GM18520 (cell line): ENCODE results near the gene AKIRIN1.
"Not testable (repeated sequence)": the region's sequence is repeated elsewhere in the genome, so short reads cannot be mapped to it uniquely, and the experiment has no call there.

Source experiments
- ATAC-seq: cut with Tn5 transposase; IDR thresholded peaks from one replicate; pipeline ENCODE4 v1.9.1; 2021; ENCODE audit not compliant: unreplicated experiment

AKIRIN1 gene

GRCh38 chr1:38990738-38991637 lies at the start of gene AKIRIN1:
Gene AKIRIN1 (plus strand): TSS chr1:38991276. CDS start chr1:38991381, 105 bp downstream.
- ATAC-seq, result peak; percentile 92

DNA sequence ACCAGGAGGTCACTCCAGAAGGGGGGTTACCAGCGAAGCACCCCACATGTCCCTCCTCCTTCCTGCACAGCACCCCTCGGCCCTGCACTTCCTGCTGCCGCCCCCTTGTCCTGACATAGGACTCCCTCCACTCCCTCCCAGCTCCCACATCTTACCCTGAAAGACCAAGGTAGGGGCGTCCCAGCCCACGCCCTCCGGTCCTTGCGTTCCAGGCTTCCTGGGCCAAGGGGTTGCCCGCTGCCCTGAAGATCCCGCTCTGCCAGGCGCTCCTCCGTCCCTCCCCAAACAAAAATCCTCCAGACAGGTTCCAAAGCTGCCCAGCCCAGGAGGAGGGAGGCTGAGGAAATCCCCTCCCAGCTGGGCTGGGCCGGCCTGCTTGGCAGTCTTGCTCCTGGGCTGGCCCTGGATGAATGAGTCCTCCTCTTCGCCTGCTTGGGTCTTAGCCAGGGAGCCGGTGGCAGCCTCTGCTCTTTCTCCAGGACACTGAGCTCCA lies 49.5 kb upstream of the AKIRIN1 start, which contains the start of gene RHBDL2:
TSS of gene RHBDL2 (minus strand) at position 304 of the 493 bp plus-strand sequence. CDS start 22,618 bp downstream, outside the sequence.
- no peak for ATAC-seq

DNA sequence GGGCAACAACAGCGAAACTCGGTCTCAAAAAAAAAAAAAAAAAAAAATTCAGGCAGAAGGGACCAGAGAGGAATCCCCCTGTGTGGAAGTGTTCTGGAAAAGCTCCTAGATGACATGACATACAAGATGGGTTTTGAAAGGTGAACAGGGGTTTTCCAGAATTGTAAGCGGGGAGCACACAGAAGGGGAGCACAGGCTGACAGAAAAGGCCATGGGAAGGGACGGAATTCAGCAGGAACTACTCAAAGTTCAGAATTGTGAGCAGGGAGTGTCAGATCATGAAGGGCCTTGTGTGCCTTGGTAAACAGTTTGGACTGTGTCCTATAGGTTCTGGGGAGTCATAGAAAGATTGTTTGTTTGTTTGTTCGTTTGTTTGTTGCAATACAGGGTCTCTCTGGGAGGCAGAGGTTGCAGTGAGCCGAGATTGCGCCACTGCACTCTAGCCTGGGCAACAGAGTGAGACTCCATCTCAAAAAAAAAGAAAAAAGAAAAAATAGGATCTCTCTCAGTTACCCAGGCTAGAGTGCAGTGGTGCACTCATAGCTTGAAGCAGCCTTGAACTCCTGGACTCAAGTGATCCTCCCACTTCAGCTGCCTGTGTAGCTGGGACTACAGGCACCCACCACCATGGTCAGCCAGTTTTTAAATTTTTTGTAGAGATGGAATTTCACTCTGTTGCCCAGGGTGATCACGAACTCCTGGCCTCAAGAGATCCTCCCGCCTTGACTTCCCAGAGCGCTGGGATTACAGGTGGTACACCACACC lies 48.2 kb upstream of the AKIRIN1 start:
- no peak for ATAC-seq

- no peak for ATAC-seq
Measured at GRCh38 chr1:38944547-38944946, 46.5 kb upstream of the AKIRIN1 start.

DNA sequence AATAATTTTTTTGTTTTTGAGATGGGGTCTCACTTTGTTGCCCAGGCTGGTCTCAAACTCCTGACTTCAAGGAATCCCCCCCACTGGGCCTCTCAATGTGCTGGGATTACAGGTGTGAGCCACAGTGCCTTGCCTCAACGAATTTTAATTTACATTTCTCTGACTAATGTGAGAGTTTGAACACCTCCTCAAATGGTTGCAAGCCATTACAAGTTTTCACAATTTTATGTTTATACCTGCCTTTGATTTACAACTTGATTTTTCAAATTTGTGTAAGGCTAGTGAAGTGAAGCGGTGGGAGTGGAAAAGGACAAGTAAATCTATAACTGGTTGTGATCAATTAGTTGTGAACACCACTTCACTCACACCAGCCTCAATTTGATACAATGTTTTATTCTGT lies 40.5 kb upstream of the AKIRIN1 start:
- ATAC-seq, result no peak

GRCh38 chr1:38953433-38953860 lies 37.6 kb upstream of the AKIRIN1 start:
- ATAC-seq, result no peak

GRCh38 chr1:38958967-38959366 lies 32.1 kb upstream of the AKIRIN1 start:
- ATAC-seq, result no peak

- no peak for ATAC-seq
Measured at GRCh38 chr1:38962113-38962512, 29.0 kb upstream of the AKIRIN1 start.

DNA sequence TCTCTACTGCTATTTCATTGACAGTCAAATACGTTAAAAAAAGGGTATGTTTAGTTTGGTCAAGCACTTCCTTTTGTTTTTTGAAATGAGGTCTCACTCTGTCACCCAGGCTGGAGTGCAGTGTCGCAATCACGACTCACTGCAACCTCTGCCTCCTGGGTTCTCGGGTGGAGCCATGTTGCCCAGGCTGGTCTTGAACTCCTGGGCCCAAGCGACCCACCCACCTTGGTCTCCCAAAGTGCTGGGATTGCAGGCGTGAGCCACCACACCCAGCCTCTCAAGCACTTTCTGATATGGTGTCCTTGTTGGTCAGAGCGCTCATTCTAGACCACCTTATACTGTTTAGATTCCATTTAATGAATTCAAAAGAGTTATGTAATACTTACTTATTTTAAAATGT lies 28.5 kb upstream of the AKIRIN1 start:
- ATAC-seq, result no peak

GRCh38 chr1:38964140-38964548 lies 26.9 kb upstream of the AKIRIN1 start:
- ATAC-seq, result no peak

DNA sequence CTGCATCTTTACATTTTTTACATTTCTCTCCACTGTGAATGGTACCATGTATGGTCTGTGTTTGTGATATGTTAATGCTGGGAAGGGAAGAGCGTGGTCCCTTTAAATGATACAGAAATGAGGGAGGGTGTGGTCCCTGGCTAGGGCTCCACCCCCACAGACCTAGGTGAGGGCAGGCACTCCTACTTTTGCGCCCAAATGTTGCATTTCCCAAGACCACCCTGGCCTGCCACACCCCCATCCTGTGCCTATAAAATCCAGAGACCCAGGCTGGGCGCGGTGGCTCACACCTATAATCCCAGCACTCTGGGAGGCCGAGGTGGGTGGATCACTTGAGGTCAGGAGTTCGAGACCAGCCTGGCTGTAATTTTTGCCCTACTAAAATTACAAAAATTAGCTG lies 17.9 kb upstream of the AKIRIN1 start:
- not testable (repeated sequence) for ATAC-seq

DNA sequence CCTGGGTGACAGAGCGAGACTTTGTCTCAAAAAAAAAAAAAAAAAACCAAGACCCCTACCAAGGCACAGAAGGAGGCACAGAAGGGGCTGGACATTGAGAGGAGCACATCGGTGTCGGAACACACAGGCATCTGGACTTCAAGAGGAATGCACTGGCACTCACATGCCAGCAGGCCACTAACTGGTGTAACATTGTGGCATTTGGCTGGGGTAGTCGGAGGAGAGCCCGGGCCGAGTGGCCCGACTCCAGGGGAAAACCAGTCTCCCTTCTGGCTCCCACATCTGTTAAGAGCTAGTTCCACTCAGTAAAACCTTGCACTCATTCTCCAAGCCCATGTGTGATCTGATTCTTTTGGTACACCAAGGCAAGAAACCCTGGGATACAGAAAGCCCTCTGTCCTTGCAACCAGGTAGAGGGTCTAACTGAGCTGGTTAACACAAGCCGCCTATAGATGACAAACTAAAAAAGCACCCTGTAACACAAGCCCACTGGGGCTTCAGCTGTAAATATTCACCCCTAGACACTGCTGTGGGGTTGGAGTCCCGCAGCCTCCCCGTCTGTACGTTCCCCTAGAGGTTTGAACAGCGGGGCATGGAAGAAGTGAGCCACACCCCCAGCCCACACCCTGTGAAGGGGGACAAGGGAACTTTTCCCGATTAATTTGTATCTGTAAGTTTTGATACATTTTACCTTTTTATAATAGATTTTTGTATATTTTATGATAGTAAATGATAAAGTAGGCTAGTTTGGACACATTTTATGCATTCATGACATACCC lies 17.2 kb upstream of the AKIRIN1 start:
- no peak for ATAC-seq

DNA sequence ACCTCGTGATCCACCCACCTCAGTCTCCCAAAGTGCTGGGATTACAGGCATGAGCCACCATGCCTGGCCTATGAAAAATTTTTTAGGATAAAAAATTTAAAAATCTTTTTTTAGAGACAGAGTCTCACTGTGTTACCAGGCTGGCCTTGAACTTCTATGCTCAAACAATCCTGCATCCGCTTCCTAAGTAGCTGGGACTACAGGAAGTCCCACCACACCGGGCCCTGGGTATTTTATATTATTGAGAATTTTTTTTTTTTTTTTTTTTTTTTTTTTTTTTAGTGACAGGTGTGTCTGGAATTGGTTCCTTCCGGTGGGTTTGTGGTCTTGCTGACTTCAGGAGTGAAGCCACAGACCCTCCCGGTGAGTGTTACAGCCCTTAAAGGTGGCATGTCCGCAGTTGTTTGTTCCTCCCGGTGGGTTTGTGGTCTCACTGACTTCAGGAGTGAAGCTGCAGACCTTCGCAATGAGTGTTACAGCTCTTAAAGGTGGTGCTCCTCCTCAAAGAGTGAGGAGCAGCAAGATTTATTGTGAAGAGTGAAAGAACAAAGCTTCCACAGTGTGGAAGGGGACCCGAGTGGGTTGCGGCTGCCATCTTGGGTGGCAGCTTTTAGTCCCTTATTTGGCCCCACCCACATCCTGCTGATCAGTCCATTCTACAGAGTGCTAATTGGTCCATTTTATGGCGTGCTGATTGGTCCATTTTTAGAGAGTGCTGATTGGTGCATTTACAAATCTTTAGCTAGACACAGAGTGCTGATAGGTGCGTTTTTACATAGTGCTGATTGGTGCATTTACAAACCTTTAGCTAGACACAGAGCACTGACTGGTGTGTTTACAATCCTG lies 13.5 kb upstream of the AKIRIN1 start:
- ATAC-seq, result not testable (repeated sequence)

- not testable (repeated sequence) for ATAC-seq
Measured at GRCh38 chr1:38978245-38978542, 12.9 kb upstream of the AKIRIN1 start.

DNA sequence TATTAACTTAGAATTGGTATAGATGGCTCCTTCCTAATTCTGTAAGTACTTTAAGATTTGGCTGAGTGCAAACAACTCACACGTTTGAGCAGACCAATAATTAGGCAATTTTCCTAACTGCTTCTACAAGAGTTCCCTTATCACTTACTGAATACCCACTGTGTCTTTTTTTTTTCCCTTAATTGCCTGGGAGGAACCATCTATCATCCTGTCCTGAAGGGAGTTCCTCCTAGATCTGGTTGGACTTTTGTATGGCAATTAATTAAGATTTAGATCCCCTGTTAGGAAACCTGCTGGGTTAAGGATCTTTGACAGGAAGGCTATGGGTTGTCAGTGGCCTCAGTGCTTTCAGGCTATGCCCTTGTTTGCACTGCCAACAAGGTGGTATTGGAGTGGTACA lies 11.7 kb upstream of the AKIRIN1 start:
- not testable (repeated sequence) for ATAC-seq

- no peak for ATAC-seq
Measured at GRCh38 chr1:38989979-38990378, 1.1 kb upstream of the AKIRIN1 start.

GRCh38 chr1:38990386-38990737 lies 714 bp upstream of the AKIRIN1 start:
- ATAC-seq, result no peak

GRCh38 chr1:38991638-38992411 lies 749 bp downstream of the AKIRIN1 start:
- no peak for ATAC-seq

- no peak for ATAC-seq
Measured at GRCh38 chr1:38992412-38993111, 1.5 kb downstream of the AKIRIN1 start.
